Measurements from ENCODE around the gene ADAM20.
"Not testable (repeated sequence)": the region's sequence is repeated elsewhere in the genome, so short reads cannot be mapped to it uniquely, and the experiment has no call there.

ADAM20 gene

GRCh38 chr14:70534904-70535303, at the start of gene ADAM20:
Gene ADAM20 (minus strand): TSS chr14:70535004. CDS start chr14:70524757, 10,247 bp downstream.
- no peak for DNase-seq (ENCODE audit: low spot score)

GRCh38 chr14:70576891-70577290, 42.1 kb upstream of the ADAM20 start:
- no peak for DNase-seq (ENCODE audit: low spot score)

GRCh38 chr14:70573050-70573449, 38.2 kb upstream of the ADAM20 start:
- no peak for DNase-seq (ENCODE audit: low spot score)

DNA sequence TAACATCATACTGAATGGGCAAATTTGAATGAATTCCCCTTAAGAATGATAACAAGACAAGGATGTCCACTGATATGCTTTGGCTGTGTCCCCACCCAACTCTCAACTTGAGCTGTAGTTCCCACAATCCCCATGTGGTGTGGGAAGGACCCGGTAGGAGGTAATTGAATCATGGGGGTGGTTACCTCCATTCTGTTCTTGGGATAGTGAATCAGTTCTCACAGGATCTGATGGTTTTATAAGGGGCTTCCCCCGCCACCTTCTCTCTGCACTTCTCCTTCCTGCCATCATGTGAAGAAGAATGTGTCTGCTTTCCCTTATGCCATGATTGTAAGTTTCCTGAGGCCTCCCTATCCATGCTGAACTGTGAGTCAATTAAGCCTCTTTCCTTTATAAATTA, 36.3 kb upstream of the ADAM20 start:
- DNase-seq (ENCODE audit: low spot score): no peak

DNA sequence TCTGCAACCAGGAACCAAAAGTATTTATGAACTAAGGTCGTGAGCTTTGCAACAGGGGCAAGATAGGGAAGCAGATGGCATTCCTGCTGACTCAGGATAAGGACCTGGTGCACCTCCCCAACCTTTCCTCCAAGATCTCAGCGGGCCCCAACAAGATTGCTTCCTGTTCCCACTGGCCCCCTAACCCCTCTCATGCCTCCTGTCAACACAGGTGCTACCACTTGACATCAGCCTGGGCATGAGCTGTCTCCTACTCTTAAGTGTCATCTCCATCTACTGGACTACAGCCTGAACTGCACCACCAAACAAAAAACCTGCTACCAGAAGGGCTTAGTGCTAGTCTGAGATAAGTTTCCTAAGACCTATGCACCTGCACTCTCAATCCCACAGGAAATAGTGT, 33.0 kb upstream of the ADAM20 start:
- DNase-seq (ENCODE audit: low spot score): peak; percentile 22

DNA sequence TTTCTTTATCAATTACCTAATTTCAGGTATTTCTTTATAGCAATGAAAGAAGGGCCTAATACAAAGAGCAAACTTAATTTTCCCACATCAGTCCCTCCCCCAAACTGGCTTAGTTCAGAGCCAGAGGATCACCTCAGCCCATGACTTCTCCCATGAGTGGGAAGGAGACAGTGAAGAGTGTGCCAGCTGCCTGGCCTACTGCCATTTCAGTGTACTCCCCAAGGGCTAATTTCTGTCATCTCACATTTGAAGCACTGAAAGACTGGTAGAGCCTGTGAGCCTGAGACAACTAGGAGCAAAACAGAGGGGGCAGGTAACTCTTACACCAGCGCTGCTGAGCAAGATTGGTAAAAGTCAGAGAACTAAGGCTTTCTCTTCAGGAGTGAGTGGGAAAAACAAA, 29.1 kb upstream of the ADAM20 start:
- DNase-seq (ENCODE audit: low spot score): no peak

- DNase-seq (ENCODE audit: low spot score): no peak
Observed at GRCh38 chr14:70563417-70563816, 28.6 kb upstream of the ADAM20 start.

DNA sequence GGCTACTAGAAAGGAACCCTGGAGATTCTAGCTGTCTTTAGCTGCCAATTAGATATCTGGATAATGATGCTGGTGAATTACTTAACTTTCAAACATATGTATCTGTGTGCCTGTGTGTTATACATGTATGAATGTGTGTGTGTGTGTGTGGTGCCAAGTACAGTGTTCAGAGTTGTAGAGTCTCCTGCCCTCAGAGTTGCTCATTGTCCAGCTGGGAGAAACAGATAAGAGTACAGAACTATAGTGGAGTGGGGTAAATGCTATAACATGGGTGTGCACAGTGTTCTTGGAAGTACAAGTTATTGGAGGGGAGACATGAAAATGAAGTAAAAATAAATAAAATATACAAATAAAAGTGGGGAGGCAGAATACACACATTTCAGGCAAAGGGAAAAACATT, 23.6 kb upstream of the ADAM20 start:
- DNase-seq (ENCODE audit: low spot score): peak; percentile 6

DNA sequence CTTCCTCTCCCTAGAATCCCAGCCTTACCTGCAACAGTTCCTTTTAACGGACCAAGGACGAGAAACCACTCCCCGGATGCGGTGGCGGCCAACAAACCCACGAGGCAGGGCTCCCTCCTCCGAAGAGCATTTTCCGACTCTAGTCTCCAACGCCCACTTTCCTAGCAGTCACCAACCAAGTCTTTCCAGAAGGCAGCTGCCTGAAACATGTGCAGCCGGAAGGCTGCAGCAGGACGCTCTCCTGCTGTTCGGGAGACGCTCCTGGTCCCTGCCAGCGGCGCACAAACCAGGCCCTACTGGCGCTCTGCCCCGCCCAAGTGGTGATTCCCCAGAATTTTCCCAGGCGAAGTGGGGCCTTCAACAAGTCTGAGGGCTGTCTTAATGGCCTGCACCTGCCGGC, 21.1 kb upstream of the ADAM20 start:
- no peak for DNase-seq (ENCODE audit: low spot score)

GRCh38 chr14:70538087-70538486, 3.3 kb upstream of the ADAM20 start:
- DNase-seq (ENCODE audit: low spot score): no peak

DNA sequence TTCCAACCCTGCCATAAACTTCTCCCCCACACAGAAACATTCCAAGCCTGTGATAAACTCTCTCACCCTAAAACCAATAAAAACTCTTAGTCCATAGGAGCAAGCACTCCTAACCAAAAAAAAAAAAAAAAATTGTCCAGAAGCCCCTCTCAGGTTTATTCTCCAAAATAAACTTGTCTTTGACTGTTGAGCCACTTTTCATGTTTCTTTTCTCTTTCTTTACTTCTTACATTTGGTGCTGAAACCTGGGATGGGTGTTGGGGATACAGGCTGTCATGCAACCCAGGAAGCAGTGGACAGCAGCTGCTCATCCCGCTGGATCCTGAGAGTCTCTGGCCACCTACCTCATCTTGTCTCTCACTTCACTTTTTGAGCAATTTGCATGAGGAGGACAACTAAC, 2.0 kb upstream of the ADAM20 start:
- DNase-seq (ENCODE audit: low spot score): no peak

DNA sequence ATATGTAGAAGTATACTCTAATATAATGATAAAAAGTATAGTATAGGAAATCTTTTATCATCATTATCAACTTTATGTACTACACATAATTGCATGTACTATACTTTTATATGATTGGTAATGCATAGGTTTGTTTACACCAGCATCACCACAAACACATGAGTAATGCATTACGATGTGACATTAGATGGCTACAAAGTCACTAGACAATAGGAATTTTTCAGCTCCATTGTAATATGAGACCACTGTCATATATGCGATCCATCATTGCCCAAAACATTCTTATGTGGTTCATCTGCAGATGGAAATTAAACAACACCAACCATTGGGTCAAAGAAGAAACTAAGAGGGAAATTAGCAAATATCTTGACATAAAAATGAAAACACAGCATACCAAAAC, 4.4 kb downstream of the ADAM20 start:
- no peak for DNase-seq (ENCODE audit: low spot score)

DNA sequence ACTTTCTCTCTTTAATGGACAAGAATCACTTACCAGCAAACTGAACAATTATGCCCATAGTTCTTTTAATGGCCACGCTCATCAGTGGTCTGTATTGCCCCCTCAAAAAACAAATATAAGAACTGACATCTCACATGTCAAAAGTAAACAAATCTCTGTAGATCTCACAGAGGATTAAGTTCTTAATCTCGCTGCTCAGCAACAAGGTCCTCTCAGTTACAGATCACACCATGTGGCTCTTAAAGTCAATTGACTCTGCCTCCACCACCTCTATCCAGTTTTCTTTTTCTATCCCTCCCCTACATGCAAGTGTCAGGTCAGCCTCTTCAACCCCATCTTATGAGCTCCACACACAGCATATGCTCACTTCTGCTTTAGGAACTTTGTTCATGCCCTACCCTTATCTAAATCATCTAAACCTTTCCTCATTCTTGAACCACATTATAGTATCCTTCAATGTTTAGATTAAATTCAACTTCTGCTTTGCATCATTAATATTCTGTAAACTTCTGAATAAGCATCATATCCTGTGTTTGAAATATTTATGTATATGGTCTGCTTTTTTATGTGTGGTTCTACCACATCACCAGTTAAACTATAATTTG, 7.2 kb downstream of the ADAM20 start:
- DNase-seq (ENCODE audit: low spot score): no peak

GRCh38 chr14:70525691-70526090, 9.1 kb downstream of the ADAM20 start:
- no peak for DNase-seq (ENCODE audit: low spot score)

DNA sequence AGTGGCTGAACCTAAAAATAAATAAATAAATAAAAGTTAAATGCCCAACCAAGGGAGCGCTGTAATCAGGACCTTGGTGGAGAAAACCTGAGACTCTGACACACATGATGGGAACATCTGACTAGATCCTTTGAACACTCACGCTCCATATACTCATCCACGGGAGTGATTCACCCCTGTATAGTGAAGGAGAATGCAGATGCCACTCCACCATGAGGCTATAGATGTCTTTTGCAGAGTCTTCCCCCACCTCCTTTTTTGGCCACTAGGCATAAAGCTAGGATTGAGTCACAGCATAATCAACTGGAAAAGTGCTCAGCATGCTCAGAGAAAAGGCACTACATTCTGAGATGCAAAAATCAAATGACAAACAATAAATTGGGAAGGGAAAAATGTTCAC, 19.0 kb downstream of the ADAM20 start:
- DNase-seq (ENCODE audit: low spot score): no peak

GRCh38 chr14:70514168-70515069, 20.4 kb downstream of the ADAM20 start:
- DNase-seq (ENCODE audit: low spot score): no peak

GRCh38 chr14:70498191-70498590, 36.6 kb downstream of the ADAM20 start:
- no peak for DNase-seq (ENCODE audit: low spot score)

DNA sequence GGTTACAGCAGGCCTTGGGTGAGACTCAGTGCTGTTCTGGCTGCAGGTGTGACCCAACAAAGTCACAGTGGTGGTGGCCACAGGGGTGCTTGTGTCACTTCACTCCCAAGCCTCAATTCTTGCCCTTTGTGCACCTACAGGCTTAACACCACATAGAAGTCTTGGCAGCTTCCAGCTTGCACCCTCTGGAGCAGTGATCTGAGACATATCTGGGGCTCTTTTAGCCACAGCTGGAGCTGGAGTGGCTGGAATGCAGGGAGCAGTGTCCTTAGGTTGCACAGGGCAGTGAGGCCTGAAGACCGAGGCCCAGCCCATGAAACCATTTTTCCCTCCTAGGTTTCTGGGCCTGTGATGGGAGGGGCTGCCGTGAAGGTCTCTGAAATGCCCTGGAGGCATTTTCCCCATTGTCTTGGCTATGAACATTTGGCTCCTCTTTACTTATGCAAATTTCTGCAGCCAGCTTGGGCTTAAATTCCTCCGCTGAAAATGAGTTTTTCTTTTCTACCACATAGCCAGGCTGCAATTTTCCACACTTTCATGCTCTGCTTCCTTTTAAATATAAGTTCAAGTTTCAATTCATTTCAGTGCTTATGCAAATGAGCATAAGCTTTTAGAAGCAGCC, 45.1 kb downstream of the ADAM20 start:
- DNase-seq (ENCODE audit: low spot score): no peak

DNA sequence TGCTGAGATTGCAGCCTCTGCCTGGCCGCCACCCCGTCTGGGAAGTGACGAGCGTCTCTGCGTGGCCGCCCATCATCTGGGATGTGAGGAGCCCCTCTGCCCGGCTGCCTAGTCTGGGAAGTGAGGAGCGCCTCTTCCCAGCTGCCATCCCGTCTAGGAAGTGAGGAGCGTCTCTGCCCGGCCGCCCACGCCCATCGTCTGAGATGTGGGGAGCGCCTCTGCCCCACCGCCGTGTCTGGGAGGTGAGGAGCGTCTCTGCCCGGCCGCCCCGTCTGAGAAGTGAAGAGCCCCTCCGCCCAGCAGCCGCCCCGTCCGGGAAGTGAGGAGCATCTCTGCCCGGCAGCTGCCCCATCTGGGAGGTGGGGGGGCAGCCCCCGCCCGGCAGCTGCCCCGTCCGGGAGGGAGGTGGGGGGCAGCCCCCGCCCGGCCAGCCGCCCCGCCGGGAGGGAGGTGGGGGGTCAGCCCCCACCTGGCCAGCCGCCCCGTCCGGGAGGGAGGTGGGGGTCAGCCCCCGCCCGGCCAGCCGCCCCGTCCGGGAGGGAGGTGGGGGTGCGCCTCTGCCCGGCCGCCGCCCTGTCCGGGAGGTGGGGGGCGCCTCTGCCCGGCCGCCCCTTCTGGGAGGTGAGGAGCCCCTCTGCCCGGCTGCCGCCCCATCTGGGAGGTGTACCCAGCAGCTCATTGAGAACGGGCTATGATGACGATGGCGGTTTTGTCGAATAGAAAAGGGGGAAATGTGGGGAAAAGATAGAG, 57.3 kb downstream of the ADAM20 start:
- not testable (repeated sequence) for DNase-seq (ENCODE audit: low spot score)

DNA sequence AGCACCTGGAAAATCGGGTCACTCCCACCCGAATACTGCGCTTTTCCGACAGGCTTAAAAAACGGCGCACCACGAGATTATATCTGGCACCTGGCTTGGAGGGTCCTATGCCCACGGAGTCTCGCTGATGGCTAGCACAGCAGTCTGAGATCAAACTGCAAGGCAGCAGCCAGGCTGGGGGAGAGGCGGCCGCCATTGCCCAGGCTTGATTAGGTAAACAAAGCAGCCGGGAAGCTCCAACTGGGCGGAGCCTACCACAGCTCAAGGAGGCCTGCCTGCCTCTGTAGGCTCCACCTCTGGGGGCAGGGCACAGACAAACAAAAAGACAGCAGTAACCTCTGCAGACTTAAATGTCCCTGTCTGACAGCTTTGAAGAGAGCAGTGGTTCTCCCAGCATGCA, 59.3 kb downstream of the ADAM20 start:
- not testable (repeated sequence) for DNase-seq (ENCODE audit: low spot score)

- no peak for DNase-seq (ENCODE audit: low spot score)
Observed at GRCh38 chr14:70473825-70474224, 61.0 kb downstream of the ADAM20 start.

Measured in hematopoietic multipotent progenitor cell treated with erythropoietin and hydrocortisone succinate and interleukin-3 and kit ligand, for 15 days (in vitro differentiated cells).